ENCODE measurements around the gene PFN3. TPM values are rescaled to one million over a fixed set of nuclear protein-coding genes. Genes with fewer than 3 reads are reported as not detected.
A peak's percentile ranks its signal among the peaks of the same experiment; 100 is the strongest.

PFN3 gene
- total and polyA plus RNA-seq, 2 of the 13 experiments (the other 11 are each of a cell fraction or from before 2014, with no cell fraction given) = not detected

- TF ChIP-seq ZNF550 (CRISPR knock-in tag; IDR thresholded peaks at IDR 0.05; ENCODE audit: borderline replicate concordance) = 0 out of 2 replicates have a peak, but pooled peaks have one; percentile 13
- 0 out of 2 replicates have a peak, but pooled peaks have one; percentile 12 for TF ChIP-seq RXRB (CRISPR knock-in tag; IDR thresholded peaks at IDR 0.05; ENCODE audit: borderline replicate concordance)
- no peak for TF ChIP-seq TAF15 (IDR thresholded peaks at IDR 0.05; ENCODE audit: low read depth, low read length, poor library complexity, severe bottlenecking)
- peak; percentile 25; the same call in 1 of the 2 replicates for TF ChIP-seq RXRA (CRISPR knock-in tag; IDR thresholded peaks at IDR 0.05)
- TF ChIP-seq FOXA3 (CRISPR knock-in tag; IDR thresholded peaks at IDR 0.05) = 0 out of 2 replicates have a peak, but pooled peaks have one; percentile 9
- TF ChIP-seq ZBTB38 (CRISPR knock-in tag; IDR thresholded peaks at IDR 0.05) = peak; percentile 85; the same call in 1 of the 2 replicates
- TF ChIP-seq KMT2B (CRISPR knock-in tag; IDR thresholded peaks at IDR 0.05) = no peak
- TF ChIP-seq ZNF687 (CRISPR knock-in tag; IDR thresholded peaks at IDR 0.05) = peak; percentile 88
- 0 out of 2 replicates have a peak, but pooled peaks have one; percentile 32 for TF ChIP-seq ARNT2 (CRISPR knock-in tag; IDR thresholded peaks at IDR 0.05; ENCODE audit: low read depth)
- no peak for TF ChIP-seq ZNF343 (CRISPR knock-in tag; IDR thresholded peaks at IDR 0.05)
- TF ChIP-seq HNRNPL (IDR thresholded peaks at IDR 0.05; ENCODE audit: low read depth, low read length) = peak; percentile 80
- TF ChIP-seq ZFX (CRISPR knock-in tag; IDR thresholded peaks at IDR 0.05; ENCODE audit: low read depth) = peak; percentile 48
- TF ChIP-seq MAX (IDR thresholded peaks at IDR 0.05) = peak; percentile 72
- TF ChIP-seq, protein P1, sequence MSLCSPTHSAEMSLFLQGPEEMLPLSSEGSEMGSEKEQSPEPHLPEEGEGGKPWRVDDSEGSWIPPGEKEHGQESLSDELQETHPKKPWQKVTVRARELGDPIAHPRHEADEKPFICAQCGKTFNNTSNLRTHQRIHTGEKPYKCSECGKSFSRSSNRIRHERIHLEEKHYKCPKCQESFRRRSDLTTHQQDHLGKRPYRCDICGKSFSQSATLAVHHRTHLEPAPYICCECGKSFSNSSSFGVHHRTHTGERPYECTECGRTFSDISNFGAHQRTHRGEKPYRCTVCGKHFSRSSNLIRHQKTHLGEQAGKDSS (CRISPR knock-in tag; IDR thresholded peaks at IDR 0.05; ENCODE audit: borderline replicate concordance, low read depth) = peak; percentile 52; the same call in 1 of the 2 replicates
- no peak for TF ChIP-seq ZFP41 (CRISPR knock-in tag; IDR thresholded peaks at IDR 0.05; ENCODE audit: borderline replicate concordance)
- TF ChIP-seq PTBP1 (IDR thresholded peaks at IDR 0.05; ENCODE audit: low read depth, low read length, poor library complexity, severe bottlenecking) = no peak
- TF ChIP-seq NR2F6 (IDR thresholded peaks at IDR 0.05) = no peak
- peak; percentile 16; the same call in 1 of the 2 replicates for TF ChIP-seq NR2F6 (CRISPR knock-in tag; IDR thresholded peaks at IDR 0.05)
- TF ChIP-seq, protein P2, sequence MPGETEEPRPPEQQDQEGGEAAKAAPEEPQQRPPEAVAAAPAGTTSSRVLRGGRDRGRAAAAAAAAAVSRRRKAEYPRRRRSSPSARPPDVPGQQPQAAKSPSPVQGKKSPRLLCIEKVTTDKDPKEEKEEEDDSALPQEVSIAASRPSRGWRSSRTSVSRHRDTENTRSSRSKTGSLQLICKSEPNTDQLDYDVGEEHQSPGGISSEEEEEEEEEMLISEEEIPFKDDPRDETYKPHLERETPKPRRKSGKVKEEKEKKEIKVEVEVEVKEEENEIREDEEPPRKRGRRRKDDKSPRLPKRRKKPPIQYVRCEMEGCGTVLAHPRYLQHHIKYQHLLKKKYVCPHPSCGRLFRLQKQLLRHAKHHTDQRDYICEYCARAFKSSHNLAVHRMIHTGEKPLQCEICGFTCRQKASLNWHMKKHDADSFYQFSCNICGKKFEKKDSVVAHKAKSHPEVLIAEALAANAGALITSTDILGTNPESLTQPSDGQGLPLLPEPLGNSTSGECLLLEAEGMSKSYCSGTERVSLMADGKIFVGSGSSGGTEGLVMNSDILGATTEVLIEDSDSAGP (CRISPR knock-in tag; IDR thresholded peaks at IDR 0.05; ENCODE audit: borderline replicate concordance) = 0 out of 2 replicates have a peak, but pooled peaks have one; percentile 53
- TF ChIP-seq, protein P3, sequence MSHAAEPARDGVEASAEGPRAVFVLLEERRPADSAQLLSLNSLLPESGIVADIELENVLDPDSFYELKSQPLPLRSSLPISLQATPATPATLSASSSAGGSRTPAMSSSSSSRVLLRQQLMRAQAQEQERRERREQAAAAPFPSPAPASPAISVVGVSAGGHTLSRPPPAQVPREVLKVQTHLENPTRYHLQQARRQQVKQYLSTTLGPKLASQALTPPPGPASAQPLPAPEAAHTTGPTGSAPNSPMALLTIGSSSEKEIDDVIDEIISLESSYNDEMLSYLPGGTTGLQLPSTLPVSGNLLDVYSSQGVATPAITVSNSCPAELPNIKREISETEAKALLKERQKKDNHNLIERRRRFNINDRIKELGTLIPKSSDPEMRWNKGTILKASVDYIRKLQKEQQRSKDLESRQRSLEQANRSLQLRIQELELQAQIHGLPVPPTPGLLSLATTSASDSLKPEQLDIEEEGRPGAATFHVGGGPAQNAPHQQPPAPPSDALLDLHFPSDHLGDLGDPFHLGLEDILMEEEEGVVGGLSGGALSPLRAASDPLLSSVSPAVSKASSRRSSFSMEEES (CRISPR knock-in tag; IDR thresholded peaks at IDR 0.05) = 0 out of 2 replicates have a peak, but pooled peaks have one; percentile 13
Measured at GRCh38 chr5:177382423-177383029, 17.9 kb downstream of the PFN3 start (continued).

Data from HepG2 (cell line).